ENCODE results near the gene GALR2. TPM values are rescaled to one million over a fixed set of nuclear protein-coding genes. Genes with fewer than 3 reads are reported as not detected.

GALR2 gene
- total RNA-seq, result not detected in 2 replicates

GRCh38 chr17:76074390-76075363, at the start of gene GALR2:
Gene GALR2, plus strand, starts transcription at chr17:76074781. Its CDS starts 103 bp downstream, at chr17:76074884.

GRCh38 chr17:76027159-76027839, 47.3 kb upstream of the GALR2 start, which contains the start of gene EVPL:
Gene EVPL, minus strand, starts transcription at chr17:76027306. Its CDS starts 108 bp downstream, at chr17:76027198.

GRCh38 chr17:76072148-76072858, 2.3 kb upstream of the GALR2 start, which contains the start of gene SRP68:
Gene SRP68, minus strand, starts transcription at chr17:76072517. Its CDS starts 26 bp downstream, at chr17:76072491.

GRCh38 chr17:76078860-76079534, 4.4 kb downstream of the GALR2 start, which contains the start of gene ZACN:
Gene ZACN, plus strand, starts transcription at chr17:76079182. Its CDS starts 83 bp downstream, at chr17:76079265.

GRCh38 chr17:76103274-76104139, 28.9 kb downstream of the GALR2 start, which contains the start of gene EXOC7:
Gene EXOC7, minus strand, starts transcription at chr17:76103787. Its CDS starts 95 bp downstream, at chr17:76103692.

Other genes starting within 250 kb of the GALR2 start
- 1.6 and 2.5 TPM in 2 replicates for gene UNC13D, start 230.4 kb upstream of the GALR2 start, total RNA-seq
- 22.7 and 36.3 TPM in 2 replicates for gene WBP2, start 219.4 kb upstream of the GALR2 start, total RNA-seq
- gene TRIM47, start 196.2 kb upstream of the GALR2 start, total RNA-seq, result 8.4 and 23.0 TPM in 2 replicates
- gene TRIM65, start 177.8 kb upstream of the GALR2 start, total RNA-seq, result 8.7 and 12.3 TPM in 2 replicates
- gene MRPL38, start 169.9 kb upstream of the GALR2 start, total RNA-seq, result 21.5 and 26.8 TPM in 2 replicates
- gene FBF1, start 133.7 kb upstream of the GALR2 start, total RNA-seq, result 9.8 and 16.6 TPM in 2 replicates
- 50.6 and 61.0 TPM in 2 replicates for gene ACOX1, start 95.6 kb upstream of the GALR2 start, total RNA-seq
- gene TEN1, start 95.5 kb upstream of the GALR2 start, total RNA-seq, result 13.1 and 21.3 TPM in 2 replicates
- gene CDK3, start 73.9 kb upstream of the GALR2 start, total RNA-seq, result 1.4 and 3.0 TPM in 2 replicates
- 0.09 and 0.16 TPM in 2 replicates for gene EVPL, start 47.5 kb upstream of the GALR2 start, total RNA-seq
- gene SRP68, start 2.3 kb upstream of the GALR2 start, total RNA-seq, result 26.4 and 32.6 TPM in 2 replicates
- under 0.01 TPM in 1 of 2 replicates, not detected in the other for gene ZACN, start 4.4 kb downstream of the GALR2 start, total RNA-seq
- 90.0 and 119 TPM in 2 replicates for gene EXOC7, start 29.0 kb downstream of the GALR2 start, total RNA-seq
- not detected in 2 replicates for gene FOXJ1, start 66.5 kb downstream of the GALR2 start, total RNA-seq
- gene RNF157, start 165.7 kb downstream of the GALR2 start, total RNA-seq, result 0.32 and 0.34 TPM in 2 replicates
- 1.5 and 1.9 TPM in 2 replicates for gene UBALD2, start 190.6 kb downstream of the GALR2 start, total RNA-seq
- gene QRICH2, start 233.5 kb downstream of the GALR2 start, total RNA-seq, result 3.0 and 5.5 TPM in 2 replicates